Measurements from ENCODE around the gene SERAC1. TPM values are rescaled to one million over a fixed set of nuclear protein-coding genes. Genes with fewer than 3 reads are reported as not detected.
"Not testable (repeated sequence)": the region's sequence is repeated elsewhere in the genome, so short reads cannot be mapped to it uniquely, and the experiment has no call there.

Gene SERAC1
- total RNA-seq, 2 donors from 2014 or later = 6.0 to 8.6 TPM

GRCh38 chr6:158164579-158165170 lies 3.4 kb downstream of the SERAC1 start:
- peak overlapping the region; percentile 2 to 86 for H3K4me3 Mint-ChIP-seq

GRCh38 chr6:158161566-158162254 lies 6.4 kb downstream of the SERAC1 start:
- H3K27me3 Mint-ChIP-seq (ENCODE audit: low read depth) = peaks cover 3% of the 10 kb centered on the region
- no peak overlapping the region for H3K27ac Mint-ChIP-seq
- ATAC-seq (replicated peaks in 1 of 2) (no peak), DNase-seq (no peak)
- H3K4me1 Mint-ChIP-seq (ENCODE audit: low read depth) = peaks cover 32% of the 10 kb centered on the region
- no peak overlapping the region for H3K4me3 Mint-ChIP-seq
- H3K36me3 Mint-ChIP-seq (ENCODE audit: insufficient read depth in 2 of 2) = peaks cover under 1 to 10% of the 10 kb centered on the region in 2 donors
- no peaks in the 10 kb centered on the region for H3K9me3 Mint-ChIP-seq

More at GRCh38 chr6:158164579-158165170, 3.4 kb downstream of the SERAC1 start:
- H3K36me3 Mint-ChIP-seq (ENCODE audit: insufficient read depth in 2 of 2) = peaks cover 3 to 10% of the 10 kb centered on the region in 2 donors
- H3K9me3 Mint-ChIP-seq = no peaks in the 10 kb centered on the region
- H3K27ac Mint-ChIP-seq = peak overlapping the region; percentile 34
- peak; percentile 4 to 23 for ATAC-seq (replicated peaks in 1 of 2)
- peaks cover 39% of the 10 kb centered on the region for H3K4me1 Mint-ChIP-seq (ENCODE audit: low read depth)
- peaks cover 6% of the 10 kb centered on the region for H3K27me3 Mint-ChIP-seq (ENCODE audit: low read depth)
- DNase-seq = peak in 1 of 2 donors; percentile 8

GRCh38 chr6:158160932-158161539 lies 7.0 kb downstream of the SERAC1 start:
- H3K4me1 Mint-ChIP-seq (ENCODE audit: low read depth) = peaks cover 25% of the 10 kb centered on the region
- DNase-seq (no peak), ATAC-seq (replicated peaks in 1 of 2) (no peak)
- H3K36me3 Mint-ChIP-seq (ENCODE audit: insufficient read depth in 2 of 2) = peaks cover 0 to 8% of the 10 kb centered on the region in 2 donors
- H3K9me3 Mint-ChIP-seq = no peaks in the 10 kb centered on the region
- H3K27me3 Mint-ChIP-seq (ENCODE audit: low read depth) = no peaks in the 10 kb centered on the region
- H3K27ac Mint-ChIP-seq = no peak overlapping the region
- no peak overlapping the region for H3K4me3 Mint-ChIP-seq

GRCh38 chr6:158158748-158159147 lies 9.3 kb downstream of the SERAC1 start:
- DNase-seq (no peak), ATAC-seq (replicated peaks in 1 of 2) (no peak)
- Mint-ChIP-seq H3K9me3 (no peaks in the 10 kb centered on the region), H3K27me3 (ENCODE audit: low read depth) (no peaks in the 10 kb centered on the region), H3K4me1 (ENCODE audit: low read depth) (peaks cover 8% of the 10 kb centered on the region), H3K36me3 (ENCODE audit: insufficient read depth in 2 of 2) (peaks cover 0 to 3% of the 10 kb centered on the region in 2 donors), H3K27ac (no peak overlapping the region), H3K4me3 (no peak overlapping the region)

- Mint-ChIP-seq H3K4me1 (ENCODE audit: low read depth) (peaks cover 8% of the 10 kb centered on the region), H3K27me3 (ENCODE audit: low read depth) (no peaks in the 10 kb centered on the region), H3K9me3 (no peaks in the 10 kb centered on the region), H3K4me3 (no peak overlapping the region), H3K27ac (no peak overlapping the region), H3K36me3 (ENCODE audit: insufficient read depth in 2 of 2) (peaks cover 0 to 3% of the 10 kb centered on the region in 2 donors)
- no peak for DNase-seq
- ATAC-seq (replicated peaks in 1 of 2) = no peak
These were observed 9.9 kb downstream of the SERAC1 start for GRCh38 chr6:158158123-158158522.

- H3K36me3 Mint-ChIP-seq (ENCODE audit: insufficient read depth in 2 of 2) = peaks cover 0 to 3% of the 10 kb centered on the region in 2 donors
These were observed 10.8 kb downstream of the SERAC1 start for GRCh38 chr6:158157064-158157764.

GRCh38 chr6:158154816-158155215 lies 13.2 kb downstream of the SERAC1 start:
- no peaks in the 10 kb centered on the region for H3K9me3 Mint-ChIP-seq
- H3K4me1 Mint-ChIP-seq (ENCODE audit: low read depth) = no peaks in the 10 kb centered on the region
- no peaks in the 10 kb centered on the region for H3K27me3 Mint-ChIP-seq (ENCODE audit: low read depth)
- DNase-seq (no peak), ATAC-seq (replicated peaks in 1 of 2) (no peak)
- no peak overlapping the region for H3K4me3 Mint-ChIP-seq
- no peak overlapping the region for H3K27ac Mint-ChIP-seq
- peaks cover 0 to 3% of the 10 kb centered on the region in 2 donors for H3K36me3 Mint-ChIP-seq (ENCODE audit: insufficient read depth in 2 of 2)

More at GRCh38 chr6:158157064-158157764, 10.8 kb downstream of the SERAC1 start:
- Mint-ChIP-seq H3K27me3 (ENCODE audit: low read depth) (no peaks in the 10 kb centered on the region), H3K4me1 (ENCODE audit: low read depth) (peaks cover 7% of the 10 kb centered on the region), H3K27ac (no peak overlapping the region), H3K9me3 (no peaks in the 10 kb centered on the region), H3K4me3 (no peak overlapping the region)
- DNase-seq = no peak
- no peak for ATAC-seq (replicated peaks in 1 of 2)

GRCh38 chr6:158153576-158153975 lies 14.5 kb downstream of the SERAC1 start:
- H3K36me3 Mint-ChIP-seq (ENCODE audit: insufficient read depth in 2 of 2) = peaks cover 0 to 3% of the 10 kb centered on the region in 2 donors
- H3K9me3 Mint-ChIP-seq = no peaks in the 10 kb centered on the region
- H3K27ac Mint-ChIP-seq = no peak overlapping the region
- H3K4me1 Mint-ChIP-seq (ENCODE audit: low read depth) = no peaks in the 10 kb centered on the region
- DNase-seq (no peak), ATAC-seq (replicated peaks in 1 of 2) (no peak)
- no peaks in the 10 kb centered on the region for H3K27me3 Mint-ChIP-seq (ENCODE audit: low read depth)
- H3K4me3 Mint-ChIP-seq = no peak overlapping the region

GRCh38 chr6:158152659-158153058 lies 15.4 kb downstream of the SERAC1 start:
- Mint-ChIP-seq H3K4me3 (no peak overlapping the region), H3K4me1 (ENCODE audit: low read depth) (no peaks in the 10 kb centered on the region), H3K36me3 (ENCODE audit: insufficient read depth in 2 of 2) (peaks cover 0 to 3% of the 10 kb centered on the region in 2 donors), H3K27ac (no peak overlapping the region), H3K9me3 (no peaks in the 10 kb centered on the region), H3K27me3 (ENCODE audit: low read depth) (no peaks in the 10 kb centered on the region)
- no peak for DNase-seq
- no peak for ATAC-seq (replicated peaks in 1 of 2)

GRCh38 chr6:158152025-158152424 lies 16.0 kb downstream of the SERAC1 start:
- H3K27ac Mint-ChIP-seq; H3K4me3 Mint-ChIP-seq; H3K27me3 Mint-ChIP-seq (ENCODE audit: low read depth); ATAC-seq (replicated peaks in 1 of 2); H3K9me3 Mint-ChIP-seq; H3K36me3 Mint-ChIP-seq (ENCODE audit: insufficient read depth in 2 of 2); H3K4me1 Mint-ChIP-seq (ENCODE audit: low read depth); DNase-seq: not testable (repeated sequence)

GRCh38 chr6:158150701-158151100 lies 17.4 kb downstream of the SERAC1 start:
- peaks cover 0 to 2% of the 10 kb centered on the region in 2 donors for H3K36me3 Mint-ChIP-seq (ENCODE audit: insufficient read depth in 2 of 2)

GRCh38 chr6:158149641-158150040 lies 18.4 kb downstream of the SERAC1 start:
- peaks cover 0 to 2% of the 10 kb centered on the region in 2 donors for H3K36me3 Mint-ChIP-seq (ENCODE audit: insufficient read depth in 2 of 2)
- H3K4me3 Mint-ChIP-seq = no peak overlapping the region
- DNase-seq (no peak), ATAC-seq (replicated peaks in 1 of 2) (no peak)
- no peak overlapping the region for H3K27ac Mint-ChIP-seq
- H3K4me1 Mint-ChIP-seq (ENCODE audit: low read depth) = no peaks in the 10 kb centered on the region
- H3K27me3 Mint-ChIP-seq (ENCODE audit: low read depth) = no peaks in the 10 kb centered on the region
- H3K9me3 Mint-ChIP-seq = no peaks in the 10 kb centered on the region

More at GRCh38 chr6:158150701-158151100, 17.4 kb downstream of the SERAC1 start:
- Mint-ChIP-seq H3K4me3 (no peak overlapping the region), H3K9me3 (no peaks in the 10 kb centered on the region), H3K27ac (no peak overlapping the region), H3K27me3 (ENCODE audit: low read depth) (no peaks in the 10 kb centered on the region), H3K4me1 (ENCODE audit: low read depth) (no peaks in the 10 kb centered on the region)
- ATAC-seq (replicated peaks in 1 of 2) (no peak), DNase-seq (no peak)

- Mint-ChIP-seq H3K27ac (no peak overlapping the region), H3K4me1 (ENCODE audit: low read depth) (no peaks in the 10 kb centered on the region), H3K36me3 (ENCODE audit: insufficient read depth in 2 of 2) (peaks cover 6 to 11% of the 10 kb centered on the region in 2 donors), H3K4me3 (no peak overlapping the region), H3K27me3 (ENCODE audit: low read depth) (no peaks in the 10 kb centered on the region), H3K9me3 (no peaks in the 10 kb centered on the region)
- DNase-seq = peak in 1 of 2 donors; percentile 14
- ATAC-seq (replicated peaks in 1 of 2) = no peak
These were observed 24.4 kb downstream of the SERAC1 start for GRCh38 chr6:158143700-158144099.

All from activated T-cell treated with anti-CD3 and anti-CD28 coated beads, Interleukin-2, amount 50 U/mL, for 72 hours (primary cell).